Endothelial cell (in vitro differentiated cells): ENCODE measurements around the gene HSD3B1. TPM values are rescaled to one million over a fixed set of nuclear protein-coding genes. Genes with fewer than 3 reads are reported as not detected.

Experiments
- DNase-seq: peaks from one replicate; pipeline ENCODE4 v3.0.0; 2021; ENCODE audit warnings: low spot score
- H3K27ac Mint-ChIP-seq: one replicate; pipeline ENCODE4 v1.8.0; 2021; ENCODE audit warnings: mixed read lengths, inconsistent platforms; ENCODE audit not compliant: unreplicated experiment
- H3K27me3 Mint-ChIP-seq: one replicate; pipeline ENCODE4 v1.8.0; 2021; ENCODE audit warnings: mild to moderate bottlenecking, moderate library complexity, mixed read lengths, inconsistent platforms; ENCODE audit not compliant: unreplicated experiment
- H3K36me3 Mint-ChIP-seq: one replicate; pipeline ENCODE4 v1.8.0; 2021; ENCODE audit warnings: mild to moderate bottlenecking, low read depth, mixed read lengths, inconsistent platforms; ENCODE audit not compliant: unreplicated experiment
- H3K4me1 Mint-ChIP-seq: one replicate; pipeline ENCODE4 v1.8.0; 2021; ENCODE audit warnings: mild to moderate bottlenecking, mixed read lengths, inconsistent platforms; ENCODE audit not compliant: unreplicated experiment
- H3K4me3 Mint-ChIP-seq: one replicate; pipeline ENCODE4 v1.8.0; 2021; ENCODE audit warnings: mild to moderate bottlenecking, mixed read lengths, inconsistent platforms; ENCODE audit not compliant: unreplicated experiment
- H3K9me3 Mint-ChIP-seq: one replicate; pipeline ENCODE4 v1.8.0; 2021; ENCODE audit warnings: mixed read lengths, inconsistent platforms; ENCODE audit not compliant: unreplicated experiment
- CTCF ChIP-seq: fragments of 200-600 bp; sonication (generic); IDR thresholded peaks from one replicate; pipeline ENCODE4 v1.5.0; 2021; ENCODE audit warnings: antibody characterized with exemption; ENCODE audit not compliant: unreplicated experiment
- total RNA-seq: library from RNA; stranded (reverse); fragmentation: NEBNext Ultra II Directional; extraction: Animal tissue kit (Norgen Biotek cat#: 25700); gene quantifications from one replicate; pipeline ENCODE4 v1.2.1, GENCODE V29; 2021; ENCODE audit not compliant: unreplicated experiment

The HSD3B1 gene
- total RNA-seq, 1 donor from 2014 or later = not detected

- no peak for DNase-seq
- no peak overlapping the region for H3K27ac Mint-ChIP-seq
- peaks cover 10% of the 10 kb centered on the region for H3K4me1 Mint-ChIP-seq
- H3K36me3 Mint-ChIP-seq = no peaks in the 10 kb centered on the region
- no peaks in the 10 kb centered on the region for H3K9me3 Mint-ChIP-seq
- no peak for TF ChIP-seq CTCF
- H3K27me3 Mint-ChIP-seq = no peaks in the 10 kb centered on the region
- no peak overlapping the region for H3K4me3 Mint-ChIP-seq
These were observed 35.5 kb downstream of the HSD3B1 start for GRCh38 chr1:119542492-119542946.

- H3K27me3 Mint-ChIP-seq = peaks cover 2% of the 10 kb centered on the region
- no peak overlapping the region for H3K4me3 Mint-ChIP-seq
- peaks cover 10% of the 10 kb centered on the region for H3K4me1 Mint-ChIP-seq
- H3K36me3 Mint-ChIP-seq = no peaks in the 10 kb centered on the region
- no peaks in the 10 kb centered on the region for H3K9me3 Mint-ChIP-seq
- peak; percentile 47 for TF ChIP-seq CTCF
- peak; percentile 53 for DNase-seq
- H3K27ac Mint-ChIP-seq = no peak overlapping the region
These were observed 37.3 kb downstream of the HSD3B1 start for GRCh38 chr1:119544165-119544762.

GRCh38 chr1:119546641-119547040 is 39.6 kb downstream of the HSD3B1 start:
- Mint-ChIP-seq H3K4me1 (peaks cover 8% of the 10 kb centered on the region), H3K27me3 (peaks cover 2% of the 10 kb centered on the region), H3K4me3 (no peak overlapping the region), H3K36me3 (no peaks in the 10 kb centered on the region), H3K9me3 (no peaks in the 10 kb centered on the region), H3K27ac (no peak overlapping the region)
- no peak for TF ChIP-seq CTCF
- no peak for DNase-seq

GRCh38 chr1:119547306-119547705 is 40.3 kb downstream of the HSD3B1 start:
- TF ChIP-seq CTCF = no peak
- peaks cover 2% of the 10 kb centered on the region for H3K27me3 Mint-ChIP-seq
- DNase-seq = no peak
- H3K4me1 Mint-ChIP-seq = peaks cover 5% of the 10 kb centered on the region
- no peaks in the 10 kb centered on the region for H3K9me3 Mint-ChIP-seq
- no peak overlapping the region for H3K27ac Mint-ChIP-seq
- no peak overlapping the region for H3K4me3 Mint-ChIP-seq
- no peaks in the 10 kb centered on the region for H3K36me3 Mint-ChIP-seq

- TF ChIP-seq CTCF = no peak
- Mint-ChIP-seq H3K27ac (no peak overlapping the region), H3K4me1 (peaks cover 8% of the 10 kb centered on the region), H3K4me3 (no peak overlapping the region), H3K9me3 (no peaks in the 10 kb centered on the region), H3K36me3 (no peaks in the 10 kb centered on the region), H3K27me3 (peaks cover 2% of the 10 kb centered on the region)
- no peak for DNase-seq
These were observed 40.8 kb downstream of the HSD3B1 start for GRCh38 chr1:119547805-119548204.
